Uterus (tissue), 4 donors: ENCODE results near the gene ARHGAP10. TPM values are rescaled to one million over a fixed set of nuclear protein-coding genes. Genes with fewer than 3 reads are reported as not detected.

Experiments
- DNase-seq, 2 donors: peaks; one replicate each; pipeline ENCODE4 v3.0.0-alpha.2; 2019 to 2020
- H3K27ac ChIP-seq, 2 donors: fragments of 200-600 bp; sonication (generic); 1 replicate in 1 of 2; 2 replicates in 1 of 2; pipeline ENCODE4 v1.5.1; 2016 to 2018
- H3K27me3 ChIP-seq, 2 donors: fragments of 200-600 bp; sonication (generic); one replicate each; pipeline ENCODE4 v1.5.1; 2018 to 2019; ENCODE audit warnings: control low read depth in 1 of 2
- H3K36me3 ChIP-seq, 2 donors: fragments of 200-600 bp; sonication (generic); one replicate each; pipeline ENCODE4 v1.5.1; 2019; ENCODE audit warnings: control low read depth in 1 of 2
- H3K4me1 ChIP-seq, 2 donors: fragments of 200-600 bp; sonication (generic); one replicate each; pipeline ENCODE4 v1.5.1; 2018 to 2019; ENCODE audit warnings: control low read depth in 1 of 2
- H3K4me3 ChIP-seq, 2 donors: fragments of 200-600 bp; sonication (generic); 1 replicate in 1 of 2; 2 replicates in 1 of 2; pipeline ENCODE4 v1.5.1; 2018 to 2019; ENCODE audit warnings: mild to moderate bottlenecking in 1 of 2
- H3K9me3 ChIP-seq, 2 donors: fragments of 200-600 bp; sonication (generic); one replicate each; pipeline ENCODE4 v1.5.1; 2019; ENCODE audit warnings: control low read depth in 1 of 2
- POLR2A ChIP-seq, 2 donors: fragments of 450-650 bp; IDR thresholded peaks; one replicate each; pipeline ENCODE4 v1.6.1; 2016; ENCODE audit warnings: antibody characterized with exemption in 2 of 2, mild to moderate bottlenecking in 1 of 2, moderate library complexity in 1 of 2
- intact Hi-C: fragments of 100-400 bp; cut with DNase I; formaldehyde crosslinking; loops from one replicate; pipeline ENCODE4 v1.15.1; 2023; ENCODE audit warnings: low total_unique reads
- total RNA-seq, 4 donors: library from RNA; depleted of rRNA in 3 of 4; stranded (reverse); fragments of >200 nt in 3 of 4; gene quantifications; one replicate each; pipeline versions ENCODE4 v1.1.0 to v1.2.4, GENCODE V29; 2014 to 2023
- TF ChIP-seq, protein P1 (sequence below), 4 experiments: fragments of 200-600 bp in 2 of 4; fragments of 450-650 bp in 2 of 4; sonication (generic) in 2 of 4; IDR thresholded peaks; one replicate each; pipeline ENCODE4 v1.5.1; 2016 to 2019; ENCODE audit warnings: antibody characterized with exemption in 4 of 4, mild to moderate bottlenecking in 2 of 4, moderate library complexity in 1 of 4
- donor health status: DM: yes; HTN: yes; CAD: no.

ARHGAP10 gene
- total RNA-seq, 4 donors from 2014 or later, result 25.1 to 94.4 (median 54.4) TPM

DNA sequence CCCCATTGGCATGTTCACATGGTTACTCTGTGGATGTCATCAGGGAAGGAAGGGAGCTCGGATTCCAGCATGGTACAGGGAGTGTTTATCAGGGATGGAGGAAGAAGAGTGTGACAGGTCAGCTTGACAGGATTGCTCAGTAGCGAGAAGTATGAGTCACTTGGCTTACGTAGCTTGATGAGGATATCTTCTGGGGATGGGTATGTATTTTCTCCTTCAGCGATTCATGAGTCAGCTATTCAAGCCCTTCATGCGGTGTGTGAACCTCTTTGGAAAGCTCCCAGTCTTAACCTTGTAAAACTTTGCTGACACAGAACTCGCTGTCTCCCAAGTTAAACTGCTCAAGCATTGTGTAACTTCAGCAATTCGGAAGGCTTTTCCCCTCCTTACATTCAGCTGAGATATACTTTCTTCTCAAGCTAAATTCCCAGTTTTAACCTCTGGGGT is 275.4 kb downstream of the ARHGAP10 start:
- H3K27me3 ChIP-seq, result no peaks in the 10 kb centered on the region
- H3K36me3 ChIP-seq, result no peaks in the 10 kb centered on the region
- no peaks in the 10 kb centered on the region for H3K4me1 ChIP-seq
- intact Hi-C loops, result no loop called here
- no peaks in the 10 kb centered on the region for H3K9me3 ChIP-seq
- no peak overlapping the region for H3K27ac ChIP-seq
- DNase-seq, result peak; percentile 19 to 40
- no peak for TF ChIP-seq POLR2A (IDR thresholded peaks at IDR 0.05)
- TF ChIP-seq, protein P1, sequence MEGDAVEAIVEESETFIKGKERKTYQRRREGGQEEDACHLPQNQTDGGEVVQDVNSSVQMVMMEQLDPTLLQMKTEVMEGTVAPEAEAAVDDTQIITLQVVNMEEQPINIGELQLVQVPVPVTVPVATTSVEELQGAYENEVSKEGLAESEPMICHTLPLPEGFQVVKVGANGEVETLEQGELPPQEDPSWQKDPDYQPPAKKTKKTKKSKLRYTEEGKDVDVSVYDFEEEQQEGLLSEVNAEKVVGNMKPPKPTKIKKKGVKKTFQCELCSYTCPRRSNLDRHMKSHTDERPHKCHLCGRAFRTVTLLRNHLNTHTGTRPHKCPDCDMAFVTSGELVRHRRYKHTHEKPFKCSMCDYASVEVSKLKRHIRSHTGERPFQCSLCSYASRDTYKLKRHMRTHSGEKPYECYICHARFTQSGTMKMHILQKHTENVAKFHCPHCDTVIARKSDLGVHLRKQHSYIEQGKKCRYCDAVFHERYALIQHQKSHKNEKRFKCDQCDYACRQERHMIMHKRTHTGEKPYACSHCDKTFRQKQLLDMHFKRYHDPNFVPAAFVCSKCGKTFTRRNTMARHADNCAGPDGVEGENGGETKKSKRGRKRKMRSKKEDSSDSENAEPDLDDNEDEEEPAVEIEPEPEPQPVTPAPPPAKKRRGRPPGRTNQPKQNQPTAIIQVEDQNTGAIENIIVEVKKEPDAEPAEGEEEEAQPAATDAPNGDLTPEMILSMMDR (IDR thresholded peaks at IDR 0.05), result no peak
- H3K4me3 ChIP-seq, result no peak overlapping the region

DNA sequence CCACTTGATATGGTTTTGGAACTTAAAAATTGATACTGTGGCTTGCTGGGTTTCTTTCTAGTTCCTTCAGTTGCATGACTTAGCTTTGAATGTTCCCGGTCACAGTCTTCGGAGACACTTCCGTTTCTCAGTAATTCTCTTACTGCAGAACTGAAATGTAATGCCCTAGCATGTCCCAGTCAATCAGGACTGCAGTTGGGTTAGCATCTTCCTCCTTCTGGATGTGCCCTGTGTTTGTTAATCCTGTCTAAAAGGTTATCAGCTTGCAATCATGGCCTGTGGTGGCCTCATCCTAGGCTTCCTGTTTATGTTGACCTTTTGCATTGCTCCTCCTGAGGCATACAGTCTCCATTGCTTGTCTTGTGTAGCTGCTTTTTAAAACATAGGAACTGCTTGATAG is 275.9 kb downstream of the ARHGAP10 start:
- no peak for TF ChIP-seq POLR2A (IDR thresholded peaks at IDR 0.05)
- TF ChIP-seq, protein P1 (IDR thresholded peaks at IDR 0.05), result no peak
- no peak overlapping the region for H3K27ac ChIP-seq
- intact Hi-C loops, result no loop called here
- no peak overlapping the region for H3K4me3 ChIP-seq
- H3K36me3 ChIP-seq, result no peaks in the 10 kb centered on the region
- H3K27me3 ChIP-seq, result no peaks in the 10 kb centered on the region
- no peaks in the 10 kb centered on the region for H3K9me3 ChIP-seq
- no peak for DNase-seq
- no peaks in the 10 kb centered on the region for H3K4me1 ChIP-seq

DNA sequence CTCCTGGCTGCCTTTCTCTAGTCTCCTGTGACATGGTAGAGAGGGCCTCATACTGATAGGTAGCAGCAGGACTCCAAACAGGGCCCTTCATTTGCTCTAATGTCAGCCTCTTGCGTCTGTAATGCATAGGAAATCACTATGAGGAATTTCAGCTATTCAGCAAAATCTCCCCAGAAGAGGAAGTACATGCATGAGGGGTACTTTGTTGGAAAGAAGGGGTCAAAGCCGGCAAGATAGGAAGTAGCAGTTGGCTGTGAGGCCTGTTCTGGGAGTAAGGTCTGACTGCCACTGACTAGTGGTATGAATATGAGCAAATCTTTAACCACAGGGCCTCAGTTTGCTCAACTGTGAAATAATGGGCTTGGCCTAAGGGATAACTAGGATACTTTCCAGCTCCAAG is 283.2 kb downstream of the ARHGAP10 start:
- H3K9me3 ChIP-seq, result no peaks in the 10 kb centered on the region
- H3K4me3 ChIP-seq, result no peak overlapping the region
- H3K36me3 ChIP-seq, result no peaks in the 10 kb centered on the region
- H3K27ac ChIP-seq, result no peak overlapping the region
- no peak for DNase-seq
- no peaks in the 10 kb centered on the region for H3K27me3 ChIP-seq
- intact Hi-C loops, result no loop called here
- TF ChIP-seq, protein P1 (IDR thresholded peaks at IDR 0.05), result no peak
- no peak for TF ChIP-seq POLR2A (IDR thresholded peaks at IDR 0.05)
- H3K4me1 ChIP-seq, result no peaks in the 10 kb centered on the region

DNA sequence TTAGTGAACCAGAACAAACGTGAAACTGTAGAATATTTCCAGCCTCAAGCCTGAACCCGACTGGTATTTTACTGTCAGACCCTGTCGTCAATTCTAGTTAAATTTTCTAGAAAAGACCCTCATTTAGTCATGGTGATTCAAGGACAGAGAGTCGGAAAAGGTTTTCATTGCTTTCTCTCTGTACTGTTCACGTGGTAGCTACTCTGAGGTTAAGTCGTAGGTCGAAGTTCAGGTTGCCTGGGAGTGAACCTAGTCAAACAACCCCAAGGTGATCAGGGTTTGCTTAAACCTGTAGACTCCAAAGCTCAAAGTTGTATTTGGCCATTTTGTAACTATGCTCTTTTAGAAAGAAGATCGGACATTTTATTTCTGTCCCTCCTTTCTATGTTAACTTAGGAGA is 283.6 kb downstream of the ARHGAP10 start:
- TF ChIP-seq POLR2A (IDR thresholded peaks at IDR 0.05), result no peak
- TF ChIP-seq, protein P1 (IDR thresholded peaks at IDR 0.05), result no peak
- intact Hi-C loops, result no loop called here

DNA sequence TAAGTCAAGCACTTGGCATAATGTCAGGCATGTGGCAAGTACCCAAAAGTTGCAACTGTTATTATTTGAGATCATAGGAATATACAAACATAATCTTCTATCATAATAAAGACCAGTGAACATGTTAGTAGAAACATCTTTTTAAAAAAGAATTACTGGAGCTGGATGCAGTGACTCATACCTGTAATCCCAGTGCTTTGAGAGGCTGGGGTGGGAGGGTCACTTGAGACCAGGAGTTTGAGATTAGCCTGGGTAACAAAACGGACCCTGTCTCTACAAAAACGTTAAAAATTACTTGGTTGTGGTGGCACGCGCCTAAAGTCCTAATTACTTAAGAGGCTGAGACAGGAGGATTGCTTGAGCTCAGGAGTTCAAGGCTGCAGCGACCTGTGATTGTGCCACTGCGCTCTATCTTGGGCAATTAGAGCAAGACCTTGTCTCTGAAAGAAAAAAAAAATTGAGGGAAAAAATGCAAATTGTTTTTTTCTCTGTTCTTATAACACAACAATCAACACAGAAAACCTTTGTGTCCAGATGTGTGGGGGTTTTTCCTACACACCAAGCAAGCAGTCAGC is 284.3 kb downstream of the ARHGAP10 start:
- DNase-seq, result no peak
- H3K4me3 ChIP-seq, result no peak overlapping the region
- no peaks in the 10 kb centered on the region for H3K36me3 ChIP-seq
- no peaks in the 10 kb centered on the region for H3K27me3 ChIP-seq
- TF ChIP-seq POLR2A (IDR thresholded peaks at IDR 0.05), result no peak
- intact Hi-C loops, result no loop called here
- H3K27ac ChIP-seq, result no peak overlapping the region
- no peaks in the 10 kb centered on the region for H3K9me3 ChIP-seq
- no peaks in the 10 kb centered on the region for H3K4me1 ChIP-seq

More for the DNA sequence above, 283.6 kb downstream of the ARHGAP10 start:
- Histone ChIP-seq H3K4me3 (no peak overlapping the region), H3K27ac (no peak overlapping the region), H3K36me3 (no peaks in the 10 kb centered on the region), H3K27me3 (no peaks in the 10 kb centered on the region), H3K4me1 (no peaks in the 10 kb centered on the region), H3K9me3 (no peaks in the 10 kb centered on the region)
- no peak for DNase-seq

DNA sequence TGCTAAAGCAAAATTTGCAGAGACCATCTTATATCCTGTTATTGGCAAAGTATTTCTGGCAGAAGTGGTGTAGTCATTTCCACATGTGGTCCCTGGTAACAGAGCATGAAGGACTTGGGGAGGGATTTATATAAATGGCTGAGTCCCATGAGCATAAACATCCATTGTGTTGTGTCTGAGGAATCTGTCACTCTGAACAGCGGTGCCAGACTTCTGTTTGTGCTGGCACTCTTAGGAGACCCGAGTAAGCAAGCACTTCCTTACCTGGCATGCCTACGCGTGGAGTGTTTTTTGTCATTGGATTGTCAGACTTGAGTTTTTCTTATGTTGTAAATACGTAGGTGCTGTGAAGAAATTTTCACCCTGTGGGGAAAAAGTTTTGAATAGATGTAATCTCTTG is 285.9 kb downstream of the ARHGAP10 start:
- no peak overlapping the region for H3K4me3 ChIP-seq
- no peaks in the 10 kb centered on the region for H3K4me1 ChIP-seq
- no peak for TF ChIP-seq POLR2A (IDR thresholded peaks at IDR 0.05)
- TF ChIP-seq, protein P1 (IDR thresholded peaks at IDR 0.05), result no peak
- DNase-seq, result no peak
- no peak overlapping the region for H3K27ac ChIP-seq
- H3K36me3 ChIP-seq, result no peaks in the 10 kb centered on the region
- no peaks in the 10 kb centered on the region for H3K27me3 ChIP-seq
- no peaks in the 10 kb centered on the region for H3K9me3 ChIP-seq
- intact Hi-C loops, result no loop called here
